ENCODE measurements around the gene BCAR3. TPM values are rescaled to one million over a fixed set of nuclear protein-coding genes. Genes with fewer than 3 reads are reported as not detected.

The BCAR3 gene
- total and polyA plus RNA-seq, 2 donors from 2014 or later, result 25.4 to 28.4 TPM

DNA sequence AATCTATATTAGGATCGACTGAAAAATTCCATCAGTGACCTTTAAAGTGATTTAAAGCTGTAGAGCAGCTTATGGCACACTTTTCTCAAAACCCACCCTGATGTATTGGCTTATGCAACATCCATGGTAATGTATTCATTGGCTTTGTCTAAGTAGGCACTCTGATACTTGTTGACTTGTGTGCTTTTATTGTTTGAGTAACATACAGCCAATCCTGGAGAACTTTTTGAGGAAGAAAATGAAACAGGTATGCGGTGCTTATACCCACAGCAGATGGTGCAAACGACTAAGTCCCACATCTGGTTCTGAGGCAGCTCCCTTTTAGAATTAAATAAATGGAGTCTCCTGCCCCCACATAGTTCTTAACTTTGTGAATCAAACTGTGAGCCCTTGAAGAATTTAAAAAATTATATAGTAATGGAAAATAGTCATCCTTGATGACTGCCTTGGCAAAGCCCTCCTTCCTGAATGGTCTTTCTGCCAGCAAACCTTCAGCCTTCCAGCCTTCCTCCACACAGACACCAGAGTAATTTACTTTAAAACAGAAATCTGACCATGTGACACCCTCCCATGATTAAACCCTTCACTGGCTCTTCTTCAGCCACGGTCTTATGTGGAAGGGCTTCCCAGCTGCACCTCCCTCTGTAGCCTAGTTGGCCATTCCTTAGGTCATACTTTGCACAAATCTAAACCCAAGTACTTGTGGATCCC lies 116.0 kb downstream of the BCAR3 start:
- Histone ChIP-seq H3K27me3 (ENCODE audit: control insufficient read depth, insufficient read depth, low read length) (no peaks in the 10 kb centered on the region), H3K4me3 (ENCODE audit: low read length in 3 of 3) (no peak overlapping the region), H3K9ac (ENCODE audit: low read length in 3 of 3) (no peak overlapping the region), H3K36me3 (ENCODE audit: control insufficient read depth in 2 of 3, insufficient read depth in 3 of 3, low read length in 3 of 3) (peaks cover 4 to 32% (median 29%) of the 10 kb centered on the region in 3 donors), H3K9me3 (ENCODE audit: control insufficient read depth in 2 of 3, insufficient read depth in 1 of 3, low read length in 3 of 3) (no peaks in the 10 kb centered on the region), H3K27ac (ENCODE audit: low read depth in 2 of 2, low read length in 2 of 2) (no peak overlapping the region), H3K4me1 (ENCODE audit: control insufficient read depth in 2 of 3, insufficient read depth in 2 of 3, low read depth in 1 of 3, low read length in 3 of 3) (peaks cover 0 to 2% (median 0%) of the 10 kb centered on the region in 3 donors)
- TF ChIP-seq, protein P1, sequence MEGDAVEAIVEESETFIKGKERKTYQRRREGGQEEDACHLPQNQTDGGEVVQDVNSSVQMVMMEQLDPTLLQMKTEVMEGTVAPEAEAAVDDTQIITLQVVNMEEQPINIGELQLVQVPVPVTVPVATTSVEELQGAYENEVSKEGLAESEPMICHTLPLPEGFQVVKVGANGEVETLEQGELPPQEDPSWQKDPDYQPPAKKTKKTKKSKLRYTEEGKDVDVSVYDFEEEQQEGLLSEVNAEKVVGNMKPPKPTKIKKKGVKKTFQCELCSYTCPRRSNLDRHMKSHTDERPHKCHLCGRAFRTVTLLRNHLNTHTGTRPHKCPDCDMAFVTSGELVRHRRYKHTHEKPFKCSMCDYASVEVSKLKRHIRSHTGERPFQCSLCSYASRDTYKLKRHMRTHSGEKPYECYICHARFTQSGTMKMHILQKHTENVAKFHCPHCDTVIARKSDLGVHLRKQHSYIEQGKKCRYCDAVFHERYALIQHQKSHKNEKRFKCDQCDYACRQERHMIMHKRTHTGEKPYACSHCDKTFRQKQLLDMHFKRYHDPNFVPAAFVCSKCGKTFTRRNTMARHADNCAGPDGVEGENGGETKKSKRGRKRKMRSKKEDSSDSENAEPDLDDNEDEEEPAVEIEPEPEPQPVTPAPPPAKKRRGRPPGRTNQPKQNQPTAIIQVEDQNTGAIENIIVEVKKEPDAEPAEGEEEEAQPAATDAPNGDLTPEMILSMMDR (IDR thresholded peaks at IDR 0.05; ENCODE audit: borderline replicate concordance, extremely low read depth, insufficient read depth), result no peak
- no peak for DNase-seq
- intact Hi-C loops (cut with DNase I), result no loop called here
- FAIRE-seq, result no peak

DNA sequence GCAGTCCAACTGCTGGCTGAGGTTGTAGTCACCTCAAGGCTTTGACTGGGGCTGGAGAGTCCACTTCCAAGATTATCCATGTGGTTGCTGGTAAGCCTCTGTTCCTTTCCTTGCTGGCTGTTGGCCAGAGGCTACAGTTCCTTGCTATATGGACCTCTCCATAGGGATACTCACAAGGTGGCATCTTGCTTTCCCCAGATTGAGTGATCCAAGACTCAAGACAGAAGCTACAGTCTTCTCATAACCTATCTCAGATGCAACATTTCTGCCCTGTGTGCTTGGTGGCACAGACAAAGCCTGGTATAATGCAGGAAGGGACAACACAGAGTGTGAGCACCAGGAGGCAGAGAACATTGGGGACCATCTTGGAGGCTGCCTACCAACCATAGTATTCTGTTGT lies 121.9 kb downstream of the BCAR3 start:
- Histone ChIP-seq H3K9ac (ENCODE audit: low read length in 3 of 3) (no peak overlapping the region), H3K9me3 (ENCODE audit: control insufficient read depth in 2 of 3, insufficient read depth in 1 of 3, low read length in 3 of 3) (no peaks in the 10 kb centered on the region), H3K27me3 (ENCODE audit: control insufficient read depth, insufficient read depth, low read length) (no peaks in the 10 kb centered on the region), H3K36me3 (ENCODE audit: control insufficient read depth in 2 of 3, insufficient read depth in 3 of 3, low read length in 3 of 3) (peaks cover 4 to 15% (median 12%) of the 10 kb centered on the region in 3 donors), H3K4me3 (ENCODE audit: low read length in 3 of 3) (no peak overlapping the region), H3K27ac (ENCODE audit: low read depth in 2 of 2, low read length in 2 of 2) (no peak overlapping the region), H3K4me1 (ENCODE audit: control insufficient read depth in 2 of 3, insufficient read depth in 2 of 3, low read depth in 1 of 3, low read length in 3 of 3) (peaks cover 0 to 14% (median 3%) of the 10 kb centered on the region in 3 donors)
- intact Hi-C loops (cut with DNase I), result no loop called here
- FAIRE-seq (no peak), DNase-seq (no peak)
- TF ChIP-seq, protein P1 (IDR thresholded peaks at IDR 0.05; ENCODE audit: borderline replicate concordance, extremely low read depth, insufficient read depth), result no peak

DNA sequence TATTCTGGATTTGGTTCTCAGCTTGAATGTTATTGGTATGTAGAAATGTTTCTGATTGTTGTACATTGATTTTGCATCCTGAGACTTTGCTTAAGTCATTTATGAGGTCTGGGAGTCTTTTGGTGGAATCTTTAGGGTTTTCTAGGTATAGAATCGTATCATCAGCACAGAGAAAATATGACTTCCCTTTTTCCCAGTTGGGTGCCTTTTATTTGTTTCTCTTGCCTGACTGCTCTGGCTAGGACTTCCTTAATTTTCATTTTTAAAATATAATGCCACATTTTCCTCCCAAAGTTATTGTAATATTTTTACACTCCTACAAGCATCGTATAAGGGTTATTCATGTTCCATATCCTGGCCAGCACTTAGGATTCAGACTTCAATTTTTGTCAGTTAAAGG lies 122.6 kb downstream of the BCAR3 start:
- no peak overlapping the region for H3K27ac ChIP-seq (ENCODE audit: low read depth in 2 of 2, low read length in 2 of 2)
- TF ChIP-seq, protein P1 (IDR thresholded peaks at IDR 0.05; ENCODE audit: borderline replicate concordance, extremely low read depth, insufficient read depth), result no peak
- H3K36me3 ChIP-seq (ENCODE audit: control insufficient read depth in 2 of 3, insufficient read depth in 3 of 3, low read length in 3 of 3), result peaks cover 4 to 12% (median 12%) of the 10 kb centered on the region in 3 donors
- intact Hi-C loops (cut with DNase I), result no loop called here
- peaks cover 0 to 19% (median 4%) of the 10 kb centered on the region in 3 donors for H3K4me1 ChIP-seq (ENCODE audit: control insufficient read depth in 2 of 3, insufficient read depth in 2 of 3, low read depth in 1 of 3, low read length in 3 of 3)
- no peak for FAIRE-seq
- no peaks in the 10 kb centered on the region for H3K27me3 ChIP-seq (ENCODE audit: control insufficient read depth, insufficient read depth, low read length)
- no peak for DNase-seq
- no peaks in the 10 kb centered on the region for H3K9me3 ChIP-seq (ENCODE audit: control insufficient read depth in 2 of 3, insufficient read depth in 1 of 3, low read length in 3 of 3)
- no peak overlapping the region for H3K9ac ChIP-seq (ENCODE audit: low read length in 3 of 3)
- no peak overlapping the region for H3K4me3 ChIP-seq (ENCODE audit: low read length in 3 of 3)

Measured in kidney (tissue), 14 donors.